WTC11 (cell line): ENCODE results near the gene PTPN3. TPM values are rescaled to one million over a fixed set of nuclear protein-coding genes. Genes with fewer than 3 reads are reported as not detected.

Experiments used
- ATAC-seq: fragments of 200-7000 bp; cut with Tn5 transposase; 2 replicates; pipeline ENCODE4 v1.10.0; 2021; ENCODE audit warnings: mild to moderate bottlenecking, moderate library complexity
- CTCF ChIA-PET: fragments of 300-600 bp; sonication (Branson Sonifier 250); formaldehyde crosslinking; loops from one replicate; lab custom pipeline; 2021; ENCODE audit warnings: antibody characterized with exemption; lab: Charles Lee
- POLR2A ChIA-PET: fragments of 350-600 bp; sonication (Branson Sonifier 250); formaldehyde crosslinking; loops from one replicate; lab custom pipeline; 2021; ENCODE audit warnings: antibody characterized with exemption; lab: Charles Lee
- DNase-seq: peaks from one replicate; pipeline ENCODE4 v3.0.0; 2021; ENCODE audit warnings: low spot score
- H3K27ac Mint-ChIP-seq: 2 replicates; pipeline ENCODE4 v1.8.0; 2021; ENCODE audit warnings: mixed read lengths
- H3K27me3 Mint-ChIP-seq: 2 replicates; pipeline ENCODE4 v1.8.0; 2021; ENCODE audit warnings: low read depth, mild to moderate bottlenecking, moderate library complexity, mixed read lengths
- H3K36me3 Mint-ChIP-seq: 2 replicates; pipeline ENCODE4 v1.8.0; 2021; ENCODE audit warnings: mixed read lengths
- H3K4me1 Mint-ChIP-seq: 2 replicates; pipeline ENCODE4 v1.8.0; 2022; ENCODE audit warnings: mixed read lengths
- H3K4me3 Mint-ChIP-seq: 2 replicates; pipeline ENCODE4 v1.8.0; 2021; ENCODE audit warnings: mild to moderate bottlenecking, moderate library complexity, mixed read lengths
- H3K9me3 Mint-ChIP-seq: 2 replicates; pipeline ENCODE4 v1.8.0; 2021; ENCODE audit warnings: mixed read lengths
- ATF2 ChIP-seq: sonication (generic); formaldehyde crosslinking; IDR thresholded peaks from 2 replicates; pipeline ENCODE4 v1.8.1; 2022; ENCODE audit warnings: low read depth, missing genetic modification reagents, borderline replicate concordance
- CDX4 ChIP-seq: fragments of 250-450 bp; sonication (Bioruptor Pico); IDR thresholded peaks from 2 replicates; pipeline ENCODE4 v1.9.0; 2021; ENCODE audit warnings: moderate library complexity, mild to moderate bottlenecking, inconsistent platforms, borderline replicate concordance
- CREB1 ChIP-seq: sonication (generic); formaldehyde crosslinking; IDR thresholded peaks from 2 replicates; pipeline ENCODE4 v1.8.0; 2023; ENCODE audit warnings: mild to moderate bottlenecking, missing genetic modification reagents
- ETV6 ChIP-seq: sonication (generic); formaldehyde crosslinking; IDR thresholded peaks from 2 replicates; pipeline ENCODE4 v1.8.1; 2022; ENCODE audit warnings: mild to moderate bottlenecking, missing genetic modification reagents
- FOXP1 ChIP-seq: sonication (generic); formaldehyde crosslinking; IDR thresholded peaks from 2 replicates; pipeline ENCODE4 v1.8.0; 2022; ENCODE audit warnings: missing genetic modification reagents, mild to moderate bottlenecking, moderate library complexity, borderline replicate concordance
- NFATC4 ChIP-seq: fragments of 250-450 bp; sonication (Bioruptor Pico); IDR thresholded peaks from 2 replicates; pipeline ENCODE4 v1.9.0; 2021; ENCODE audit warnings: mild to moderate bottlenecking
- PREB ChIP-seq: sonication (generic); formaldehyde crosslinking; IDR thresholded peaks from 2 replicates; pipeline ENCODE4 v1.8.1; 2022; ENCODE audit warnings: mild to moderate bottlenecking, missing genetic modification reagents, moderate library complexity, borderline replicate concordance
- SMAD3 ChIP-seq: sonication (generic); formaldehyde crosslinking; IDR thresholded peaks from 2 replicates; pipeline ENCODE4 v1.8.0; 2022; ENCODE audit warnings: missing genetic modification reagents, mild to moderate bottlenecking, borderline replicate concordance
- ZBTB21 ChIP-seq: sonication (generic); formaldehyde crosslinking; IDR thresholded peaks from 2 replicates; pipeline ENCODE4 v1.8.1; 2023; ENCODE audit warnings: mild to moderate bottlenecking, missing genetic modification reagents, borderline replicate concordance
- ZNF416 ChIP-seq: fragments of 250-450 bp; sonication (Bioruptor Pico); IDR thresholded peaks from 2 replicates; pipeline ENCODE4 v1.9.0; 2021; ENCODE audit warnings: mild to moderate bottlenecking, inconsistent platforms
- total RNA-seq: library from RNA; stranded (reverse); gene quantifications from 3 replicates; pipeline ENCODE4 v1.2.3, GENCODE V29; 2021
- TF ChIP-seq, protein P1 (sequence below): sonication (generic); formaldehyde crosslinking; IDR thresholded peaks from 2 replicates; pipeline ENCODE4 v1.8.0; 2022; ENCODE audit warnings: missing genetic modification reagents
- TF ChIP-seq, protein P2 (sequence below): sonication (generic); formaldehyde crosslinking; IDR thresholded peaks from 2 replicates; pipeline ENCODE4 v1.8.1; 2023; ENCODE audit warnings: mild to moderate bottlenecking, missing genetic modification reagents
- TF ChIP-seq, protein P3 (sequence below): sonication (generic); formaldehyde crosslinking; IDR thresholded peaks from 2 replicates; pipeline ENCODE4 v1.8.0; 2022; ENCODE audit warnings: mild to moderate bottlenecking, missing genetic modification reagents

Gene PTPN3
- total RNA-seq, 1 experiment from 2014 or later, result 1.7 TPM

DNA sequence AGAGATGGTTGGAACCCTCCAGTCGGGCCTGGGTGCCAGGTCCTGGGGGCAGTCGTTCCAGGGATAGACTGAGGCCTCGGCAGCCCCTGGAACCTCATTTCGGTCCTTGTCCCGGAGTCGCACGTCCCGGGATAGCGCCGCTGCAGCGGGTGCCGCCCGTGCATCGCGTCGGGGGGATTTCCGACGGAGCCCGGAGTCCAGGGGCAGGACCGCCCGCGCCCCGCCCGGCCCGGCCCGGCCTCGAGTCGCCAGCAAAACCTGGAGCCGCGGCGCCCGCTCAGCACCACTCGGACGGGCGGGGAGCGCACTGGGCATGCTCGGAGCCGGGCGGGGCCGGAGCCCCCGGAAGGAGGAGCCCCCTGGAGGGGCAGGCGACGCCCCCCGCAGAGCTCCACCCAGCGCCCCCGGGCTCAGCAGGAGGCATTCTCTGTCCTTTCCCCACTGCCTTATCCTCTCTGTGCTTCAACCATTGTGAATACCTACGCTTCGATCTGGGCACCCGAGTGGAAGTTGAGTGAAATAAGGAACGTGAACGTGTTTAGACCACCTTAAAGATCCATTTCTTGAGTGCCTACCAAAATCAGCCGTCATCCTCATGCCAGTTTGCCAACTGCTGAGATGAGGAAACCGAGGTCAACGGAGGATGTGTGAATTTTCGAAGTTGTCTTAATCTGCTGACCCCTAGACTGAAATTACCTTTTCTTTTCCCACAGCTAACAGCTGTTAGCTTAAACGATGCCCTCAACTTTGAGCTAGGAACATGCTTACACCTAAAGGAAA lies 1.7 kb upstream of the PTPN3 start (continued):
- TF ChIP-seq, protein P1, sequence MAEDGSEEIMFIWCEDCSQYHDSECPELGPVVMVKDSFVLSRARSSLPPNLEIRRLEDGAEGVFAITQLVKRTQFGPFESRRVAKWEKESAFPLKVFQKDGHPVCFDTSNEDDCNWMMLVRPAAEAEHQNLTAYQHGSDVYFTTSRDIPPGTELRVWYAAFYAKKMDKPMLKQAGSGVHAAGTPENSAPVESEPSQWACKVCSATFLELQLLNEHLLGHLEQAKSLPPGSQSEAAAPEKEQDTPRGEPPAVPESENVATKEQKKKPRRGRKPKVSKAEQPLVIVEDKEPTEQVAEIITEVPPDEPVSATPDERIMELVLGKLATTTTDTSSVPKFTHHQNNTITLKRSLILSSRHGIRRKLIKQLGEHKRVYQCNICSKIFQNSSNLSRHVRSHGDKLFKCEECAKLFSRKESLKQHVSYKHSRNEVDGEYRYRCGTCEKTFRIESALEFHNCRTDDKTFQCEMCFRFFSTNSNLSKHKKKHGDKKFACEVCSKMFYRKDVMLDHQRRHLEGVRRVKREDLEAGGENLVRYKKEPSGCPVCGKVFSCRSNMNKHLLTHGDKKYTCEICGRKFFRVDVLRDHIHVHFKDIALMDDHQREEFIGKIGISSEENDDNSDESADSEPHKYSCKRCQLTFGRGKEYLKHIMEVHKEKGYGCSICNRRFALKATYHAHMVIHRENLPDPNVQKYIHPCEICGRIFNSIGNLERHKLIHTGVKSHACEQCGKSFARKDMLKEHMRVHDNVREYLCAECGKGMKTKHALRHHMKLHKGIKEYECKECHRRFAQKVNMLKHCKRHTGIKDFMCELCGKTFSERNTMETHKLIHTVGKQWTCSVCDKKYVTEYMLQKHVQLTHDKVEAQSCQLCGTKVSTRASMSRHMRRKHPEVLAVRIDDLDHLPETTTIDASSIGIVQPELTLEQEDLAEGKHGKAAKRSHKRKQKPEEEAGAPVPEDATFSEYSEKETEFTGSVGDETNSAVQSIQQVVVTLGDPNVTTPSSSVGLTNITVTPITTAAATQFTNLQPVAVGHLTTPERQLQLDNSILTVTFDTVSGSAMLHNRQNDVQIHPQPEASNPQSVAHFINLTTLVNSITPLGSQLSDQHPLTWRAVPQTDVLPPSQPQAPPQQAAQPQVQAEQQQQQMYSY (CRISPR knock-in tag), result peak; percentile 98
- TF ChIP-seq, protein P2, sequence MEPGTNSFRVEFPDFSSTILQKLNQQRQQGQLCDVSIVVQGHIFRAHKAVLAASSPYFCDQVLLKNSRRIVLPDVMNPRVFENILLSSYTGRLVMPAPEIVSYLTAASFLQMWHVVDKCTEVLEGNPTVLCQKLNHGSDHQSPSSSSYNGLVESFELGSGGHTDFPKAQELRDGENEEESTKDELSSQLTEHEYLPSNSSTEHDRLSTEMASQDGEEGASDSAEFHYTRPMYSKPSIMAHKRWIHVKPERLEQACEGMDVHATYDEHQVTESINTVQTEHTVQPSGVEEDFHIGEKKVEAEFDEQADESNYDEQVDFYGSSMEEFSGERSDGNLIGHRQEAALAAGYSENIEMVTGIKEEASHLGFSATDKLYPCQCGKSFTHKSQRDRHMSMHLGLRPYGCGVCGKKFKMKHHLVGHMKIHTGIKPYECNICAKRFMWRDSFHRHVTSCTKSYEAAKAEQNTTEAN, result no peak
- TF ChIP-seq SMAD3 (CRISPR knock-in tag), result no peak
- 0 out of 2 replicates have a peak, but pooled peaks have one; percentile 67 for TF ChIP-seq ZBTB21 (CRISPR knock-in tag)
- TF ChIP-seq ZNF416, result no peak
- TF ChIP-seq, protein P3, sequence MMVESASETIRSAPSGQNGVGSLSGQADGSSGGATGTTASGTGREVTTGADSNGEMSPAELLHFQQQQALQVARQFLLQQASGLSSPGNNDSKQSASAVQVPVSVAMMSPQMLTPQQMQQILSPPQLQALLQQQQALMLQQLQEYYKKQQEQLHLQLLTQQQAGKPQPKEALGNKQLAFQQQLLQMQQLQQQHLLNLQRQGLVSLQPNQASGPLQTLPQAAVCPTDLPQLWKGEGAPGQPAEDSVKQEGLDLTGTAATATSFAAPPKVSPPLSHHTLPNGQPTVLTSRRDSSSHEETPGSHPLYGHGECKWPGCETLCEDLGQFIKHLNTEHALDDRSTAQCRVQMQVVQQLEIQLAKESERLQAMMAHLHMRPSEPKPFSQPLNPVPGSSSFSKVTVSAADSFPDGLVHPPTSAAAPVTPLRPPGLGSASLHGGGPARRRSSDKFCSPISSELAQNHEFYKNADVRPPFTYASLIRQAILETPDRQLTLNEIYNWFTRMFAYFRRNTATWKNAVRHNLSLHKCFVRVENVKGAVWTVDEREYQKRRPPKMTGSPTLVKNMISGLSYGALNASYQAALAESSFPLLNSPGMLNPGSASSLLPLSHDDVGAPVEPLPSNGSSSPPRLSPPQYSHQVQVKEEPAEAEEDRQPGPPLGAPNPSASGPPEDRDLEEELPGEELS (CRISPR knock-in tag), result no peak

GRCh38 chr9:109499093-109499630 lies 1.1 kb upstream of the PTPN3 start:
- no peak for DNase-seq
- Mint-ChIP-seq H3K36me3 (no peaks in the 10 kb centered on the region), H3K4me3 (peak overlapping the region; percentile 77), H3K27me3 (peaks cover 78% of the 10 kb centered on the region), H3K27ac (no peak overlapping the region), H3K9me3 (no peaks in the 10 kb centered on the region), H3K4me1 (peaks cover 18% of the 10 kb centered on the region)
- ChIA-PET POLR2A (no interaction called here), CTCF (interaction anchor here (0.8 to 4.5 kb wide), 3 partner anchors 59 to 89 kb away, joined by 4 to 18 read pairs (median 4); no protein-coding TSS in a partner anchor)
- ATAC-seq, result no peak
- 0 out of 2 replicates have a peak, but pooled peaks have one; percentile 9 for TF ChIP-seq ETV6
- TF ChIP-seq CDX4 (CRISPR knock-in tag), result no peak
- no peak for TF ChIP-seq ATF2 (CRISPR knock-in tag)
- TF ChIP-seq FOXP1 (CRISPR knock-in tag), result no peak
- no peak for TF ChIP-seq CREB1 (CRISPR knock-in tag)
- no peak for TF ChIP-seq NFATC4 (CRISPR knock-in tag)
- TF ChIP-seq PREB (CRISPR knock-in tag), result no peak
